ENCODE measurements around the gene GPR45.

The GPR45 gene

DNA sequence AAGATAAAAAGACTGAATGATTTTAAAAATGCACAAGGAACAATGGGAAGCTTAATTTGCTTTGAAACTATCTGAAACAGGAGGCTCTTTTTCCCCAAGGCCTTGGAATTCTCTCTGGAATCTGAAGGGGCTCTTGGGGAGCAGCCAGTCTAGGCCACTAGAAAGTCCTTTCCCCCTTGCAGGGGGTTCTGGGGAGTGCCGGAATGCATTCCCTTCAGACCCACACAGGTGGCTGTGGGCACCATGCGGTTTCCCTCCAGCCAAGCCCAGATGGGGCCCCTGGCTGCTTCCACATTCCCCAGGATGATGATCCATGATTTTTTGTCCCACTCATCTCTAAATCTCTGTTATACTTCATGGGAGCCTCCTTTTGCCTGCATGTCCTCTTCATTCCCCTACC is 10.7 kb downstream of the GPR45 start:
- TF ChIP-seq, protein P1, sequence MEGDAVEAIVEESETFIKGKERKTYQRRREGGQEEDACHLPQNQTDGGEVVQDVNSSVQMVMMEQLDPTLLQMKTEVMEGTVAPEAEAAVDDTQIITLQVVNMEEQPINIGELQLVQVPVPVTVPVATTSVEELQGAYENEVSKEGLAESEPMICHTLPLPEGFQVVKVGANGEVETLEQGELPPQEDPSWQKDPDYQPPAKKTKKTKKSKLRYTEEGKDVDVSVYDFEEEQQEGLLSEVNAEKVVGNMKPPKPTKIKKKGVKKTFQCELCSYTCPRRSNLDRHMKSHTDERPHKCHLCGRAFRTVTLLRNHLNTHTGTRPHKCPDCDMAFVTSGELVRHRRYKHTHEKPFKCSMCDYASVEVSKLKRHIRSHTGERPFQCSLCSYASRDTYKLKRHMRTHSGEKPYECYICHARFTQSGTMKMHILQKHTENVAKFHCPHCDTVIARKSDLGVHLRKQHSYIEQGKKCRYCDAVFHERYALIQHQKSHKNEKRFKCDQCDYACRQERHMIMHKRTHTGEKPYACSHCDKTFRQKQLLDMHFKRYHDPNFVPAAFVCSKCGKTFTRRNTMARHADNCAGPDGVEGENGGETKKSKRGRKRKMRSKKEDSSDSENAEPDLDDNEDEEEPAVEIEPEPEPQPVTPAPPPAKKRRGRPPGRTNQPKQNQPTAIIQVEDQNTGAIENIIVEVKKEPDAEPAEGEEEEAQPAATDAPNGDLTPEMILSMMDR (IDR thresholded peaks at IDR 0.05; ENCODE audit: borderline replicate concordance, control extremely low read depth, extremely low read depth, insufficient read depth, missing control alignments), result no peak
- in situ Hi-C loops (cut with MboI; ENCODE audit: low sequenced_read_pairs, unreplicated experiment), result no loop called here

DNA sequence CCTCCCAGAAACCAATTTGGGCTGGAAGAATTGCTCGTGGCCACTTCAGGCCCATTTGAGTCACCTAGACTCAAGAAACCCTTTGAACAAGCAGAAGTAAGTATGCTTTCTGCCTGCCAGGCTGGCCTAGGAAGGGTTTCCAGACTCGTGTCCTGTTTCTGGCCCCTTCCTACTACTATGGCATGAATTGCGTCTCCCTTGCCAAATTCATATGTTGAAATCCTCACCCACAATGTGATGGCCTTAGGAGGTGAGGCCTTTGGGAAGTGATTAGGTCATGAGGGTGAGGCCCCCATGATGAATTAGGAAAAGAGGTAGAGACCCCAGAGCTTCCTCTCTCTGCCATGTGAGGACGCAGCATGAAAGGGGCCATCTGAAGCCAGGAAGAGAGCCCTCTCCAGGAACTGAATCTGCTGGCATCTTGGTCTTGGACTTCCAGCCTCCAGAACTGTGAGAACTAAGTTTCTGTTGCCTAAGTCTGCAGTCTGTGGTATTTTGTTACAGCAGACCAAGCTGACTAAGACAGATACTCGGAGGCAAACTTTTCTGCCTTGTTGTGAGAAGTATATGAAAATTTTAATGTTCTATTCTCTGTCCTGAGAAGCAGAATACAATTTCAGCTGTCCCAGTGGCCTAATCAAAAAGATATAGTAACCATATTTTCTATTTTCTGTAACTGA is 13.1 kb downstream of the GPR45 start:
- in situ Hi-C loops (cut with MboI; ENCODE audit: low sequenced_read_pairs, unreplicated experiment), result no loop called here
- no peak for DNase-seq (ENCODE audit: low spot score)
- TF ChIP-seq, protein P1 (IDR thresholded peaks at IDR 0.05; ENCODE audit: borderline replicate concordance, control extremely low read depth, extremely low read depth, insufficient read depth, missing control alignments), result no peak

More for the DNA sequence above, 10.7 kb downstream of the GPR45 start:
- DNase-seq (ENCODE audit: low spot score), result no peak

DNA sequence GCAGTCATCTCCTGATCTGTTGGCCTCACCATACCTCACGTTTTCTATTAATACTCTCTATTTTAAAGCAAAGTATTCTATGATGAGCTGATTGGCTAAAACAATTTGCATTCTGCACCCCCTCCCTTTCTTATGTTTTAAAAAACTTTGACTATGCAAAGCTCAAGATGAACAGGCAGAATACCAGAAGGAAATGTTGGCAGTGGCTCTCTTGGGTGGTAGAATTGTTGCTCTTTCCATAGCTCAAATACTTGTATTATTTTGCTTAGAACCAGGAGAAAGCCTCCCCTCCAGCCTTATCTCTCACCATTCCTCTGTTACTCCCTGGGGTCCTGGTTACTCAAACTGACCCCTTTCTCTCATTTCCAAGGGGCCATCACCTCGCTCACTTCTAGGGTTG is 14.4 kb downstream of the GPR45 start:
- DNase-seq (ENCODE audit: low spot score), result no peak
- in situ Hi-C loops (cut with MboI; ENCODE audit: low sequenced_read_pairs, unreplicated experiment), result no loop called here
- TF ChIP-seq, protein P1 (IDR thresholded peaks at IDR 0.05; ENCODE audit: borderline replicate concordance, control extremely low read depth, extremely low read depth, insufficient read depth, missing control alignments), result no peak

DNA sequence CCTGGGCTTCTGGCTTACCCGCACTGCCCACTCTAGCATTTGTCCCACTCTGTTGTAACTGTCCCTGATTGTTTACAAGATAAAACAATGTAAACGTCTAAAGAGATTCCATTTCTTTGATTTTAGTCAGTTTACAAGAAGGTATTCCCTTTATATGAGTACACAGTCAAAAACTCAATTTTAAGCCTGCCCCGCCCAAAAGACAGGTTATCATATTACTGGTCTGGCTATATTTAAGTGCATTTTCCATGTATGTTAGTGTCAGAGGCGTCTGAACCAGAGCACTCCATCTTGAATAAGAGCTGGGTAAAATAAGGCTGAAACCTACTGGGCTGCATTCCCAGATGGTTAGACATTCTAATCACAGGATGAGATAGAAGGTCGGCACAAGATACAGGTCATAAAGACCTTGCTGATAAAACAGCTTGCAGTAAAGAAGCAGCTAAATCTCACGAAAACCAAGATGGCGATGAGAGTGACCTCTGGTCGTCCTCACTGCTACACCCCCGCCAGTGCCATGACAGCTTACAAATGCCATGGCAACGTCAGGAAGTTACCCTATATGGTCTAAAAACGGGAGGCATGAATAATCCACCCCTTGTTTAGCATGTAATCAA is 15.0 kb downstream of the GPR45 start:
- in situ Hi-C loops (cut with MboI; ENCODE audit: low sequenced_read_pairs, unreplicated experiment), result no loop called here
- TF ChIP-seq, protein P1 (IDR thresholded peaks at IDR 0.05; ENCODE audit: borderline replicate concordance, control extremely low read depth, extremely low read depth, insufficient read depth, missing control alignments), result no peak
- DNase-seq (ENCODE audit: low spot score), result no peak

DNA sequence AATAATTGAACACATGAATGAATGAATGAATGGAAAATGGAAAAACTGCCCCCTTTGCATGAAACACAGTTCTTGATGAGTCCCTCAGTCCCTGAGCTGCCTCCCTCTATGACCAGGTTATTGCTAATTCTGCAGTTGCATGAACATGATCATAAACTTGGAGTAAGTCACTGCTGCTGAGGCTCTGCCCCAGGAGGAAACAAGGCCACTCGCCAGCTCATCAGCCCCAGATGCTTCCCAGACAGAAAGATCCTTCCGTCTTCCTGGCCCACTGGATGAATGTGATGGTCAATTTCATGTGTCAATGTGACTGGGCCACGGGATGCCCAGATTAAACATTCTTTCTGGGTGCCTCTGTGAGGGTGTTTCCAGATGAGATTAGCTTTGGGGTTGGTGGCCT is 16.4 kb downstream of the GPR45 start:
- TF ChIP-seq, protein P1 (IDR thresholded peaks at IDR 0.05; ENCODE audit: borderline replicate concordance, control extremely low read depth, extremely low read depth, insufficient read depth, missing control alignments), result no peak
- DNase-seq (ENCODE audit: low spot score), result no peak
- in situ Hi-C loops (cut with MboI; ENCODE audit: low sequenced_read_pairs, unreplicated experiment), result no loop called here

DNA sequence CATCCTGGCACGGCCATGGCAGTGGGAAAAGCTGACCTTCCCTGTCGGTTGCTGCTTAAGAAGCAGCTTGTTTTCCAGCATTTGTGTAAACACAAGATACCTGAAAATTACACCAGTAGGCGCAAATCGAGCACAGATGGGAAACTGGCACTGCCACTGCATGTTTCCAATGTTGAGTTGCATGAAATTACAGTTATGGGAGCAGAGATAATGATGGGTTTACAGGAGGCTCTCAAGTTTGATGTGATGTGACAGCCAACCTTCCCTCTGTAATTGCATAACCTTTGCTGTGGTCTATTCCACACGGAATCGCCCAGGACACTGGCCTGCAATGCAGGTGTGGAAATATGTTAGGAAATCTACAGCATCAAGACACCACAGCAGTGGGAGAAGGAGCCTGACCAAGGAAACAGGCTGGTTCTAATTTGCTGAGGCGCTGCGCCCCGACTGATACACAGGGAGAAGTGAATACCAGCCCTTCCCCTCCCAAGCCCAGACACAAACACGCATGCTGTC is 17.4 kb downstream of the GPR45 start:
- DNase-seq (ENCODE audit: low spot score), result no peak
- in situ Hi-C loops (cut with MboI; ENCODE audit: low sequenced_read_pairs, unreplicated experiment), result no loop called here
- TF ChIP-seq, protein P1 (IDR thresholded peaks at IDR 0.05; ENCODE audit: borderline replicate concordance, control extremely low read depth, extremely low read depth, insufficient read depth, missing control alignments), result no peak

Measured in GM13976 (cell line).